Activated naive CD4-positive, alpha-beta T cell treated with anti-CD3 and anti-CD28 coated beads for 36 hours (primary cell): Measurements from ENCODE around the gene SMIM24. TPM values are rescaled to one million over a fixed set of nuclear protein-coding genes. Genes with fewer than 3 reads are reported as not detected.

Source experiments
- total RNA-seq, 2 experiments: library from RNA; stranded (reverse); gene quantifications; one replicate each; pipeline ENCODE4 v1.2.3, GENCODE V29; 2021

SMIM24 gene
- total RNA-seq, 2 experiments from 2014 or later = 0.41 TPM; not detected in 1

Other genes starting within 250 kb of the SMIM24 start
- 10 to 100 TPM; 11.9 to 12.8 TPM for gene NFIC, start 113.9 kb downstream of the SMIM24 start, total RNA-seq
- not detected for gene SMIM44, start 2.9 kb upstream of the SMIM24 start, total RNA-seq
- gene DOHH, start 20.1 kb upstream of the SMIM24 start, total RNA-seq = 10 to 100 TPM; 13.3 to 14.0 TPM
- gene FZR1, start 25.8 kb upstream of the SMIM24 start, total RNA-seq = 10 to 100 TPM; 40.3 to 46.3 TPM
- gene TEKTIP1, start 58.6 kb upstream of the SMIM24 start, total RNA-seq = 1 to 10 TPM; 2.1 to 2.5 TPM
- gene MFSD12, start 77.1 kb upstream of the SMIM24 start, total RNA-seq = 10 to 100 TPM; 31.3 to 34.0 TPM
- gene HMG20B, start 92.4 kb upstream of the SMIM24 start, total RNA-seq = 10 to 100 TPM; 63.3 to 65.9 TPM
- under 1 TPM; 0.20 to 0.29 TPM for gene GIPC3, start 105.0 kb upstream of the SMIM24 start, total RNA-seq
- under 1 TPM; 0.41 to 0.42 TPM for gene TBXA2R, start 126.3 kb upstream of the SMIM24 start, total RNA-seq
- 10 to 100 TPM; 24.6 to 27.0 TPM for gene CACTIN, start 146.3 kb upstream of the SMIM24 start, total RNA-seq
- 1 to 10 TPM; 7.3 to 7.5 TPM for gene PIP5K1C, start 219.9 kb upstream of the SMIM24 start, total RNA-seq
- gene TJP3, start 227.9 kb upstream of the SMIM24 start, total RNA-seq = 1 to 10 TPM in 1 of 2 experiments, under 1 TPM in 1; 0.93 to 1.6 TPM